C1 segment of cervical spinal cord (tissue), 14 donors: ENCODE results near the gene BABAM2.

Source experiments
- DNase-seq, 14 donors: peaks; one replicate each; lab custom pipeline; 2025; lab: John Stamatoyannopoulos, UW

BABAM2 gene

DNA sequence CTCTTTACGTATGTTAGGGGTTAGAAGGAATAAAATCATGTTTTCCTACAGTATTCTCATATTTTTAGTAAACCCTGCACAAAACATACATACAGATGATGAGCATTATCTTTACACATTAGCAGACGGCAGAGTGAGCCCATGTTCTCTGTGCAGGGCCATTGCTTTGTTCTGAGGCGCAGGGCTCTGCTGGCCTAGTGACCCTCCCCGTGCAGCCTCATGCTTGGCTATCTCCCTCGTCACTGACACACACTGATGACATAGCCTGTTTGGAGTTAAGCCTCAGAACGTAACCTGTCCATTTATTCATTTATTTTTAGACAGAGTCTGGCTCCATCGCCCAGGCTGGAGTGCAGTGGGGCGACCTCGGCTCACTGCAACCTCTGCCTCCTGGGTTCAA lies 386.3 kb downstream of the BABAM2 start:
- DNase-seq = no peak

DNA sequence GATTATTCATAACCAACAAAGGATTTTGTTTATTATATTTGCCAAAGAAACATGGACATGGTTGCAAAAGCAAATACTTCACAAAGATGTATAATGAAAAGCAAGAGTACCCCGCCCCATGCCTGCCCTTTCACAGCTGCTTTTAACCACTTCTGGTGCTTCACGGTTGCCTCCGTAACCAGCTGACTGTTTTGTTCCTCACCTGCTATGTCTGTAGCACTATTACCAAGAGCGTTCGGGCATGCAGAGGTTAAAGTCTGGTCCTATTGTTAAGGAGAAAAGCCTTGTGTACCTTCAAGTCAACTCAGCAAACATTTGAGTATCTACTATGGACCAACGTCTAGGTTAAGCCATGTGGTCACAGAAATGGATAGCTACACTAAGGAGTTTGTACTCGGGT lies 386.9 kb downstream of the BABAM2 start:
- DNase-seq = no peak

DNA sequence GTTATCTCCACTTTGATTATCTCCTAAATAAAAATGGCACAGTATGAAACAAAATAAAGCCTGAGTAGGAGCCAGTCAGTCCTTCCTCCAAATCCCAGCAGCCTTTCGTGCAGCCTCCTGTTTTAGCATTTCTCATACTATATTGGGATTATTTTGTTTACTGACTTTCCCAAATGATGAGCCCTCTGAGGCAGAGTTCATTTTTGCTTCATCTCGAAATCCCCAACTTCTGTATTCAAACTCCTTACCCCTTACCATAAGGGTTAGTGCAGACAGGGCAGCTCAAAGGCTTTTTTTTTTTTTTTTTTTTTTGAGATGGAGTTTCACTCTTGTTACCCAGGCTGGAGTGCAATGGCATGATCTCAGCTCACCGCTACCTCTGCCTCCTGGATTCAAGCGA lies 388.8 kb downstream of the BABAM2 start:
- DNase-seq = no peak

DNA sequence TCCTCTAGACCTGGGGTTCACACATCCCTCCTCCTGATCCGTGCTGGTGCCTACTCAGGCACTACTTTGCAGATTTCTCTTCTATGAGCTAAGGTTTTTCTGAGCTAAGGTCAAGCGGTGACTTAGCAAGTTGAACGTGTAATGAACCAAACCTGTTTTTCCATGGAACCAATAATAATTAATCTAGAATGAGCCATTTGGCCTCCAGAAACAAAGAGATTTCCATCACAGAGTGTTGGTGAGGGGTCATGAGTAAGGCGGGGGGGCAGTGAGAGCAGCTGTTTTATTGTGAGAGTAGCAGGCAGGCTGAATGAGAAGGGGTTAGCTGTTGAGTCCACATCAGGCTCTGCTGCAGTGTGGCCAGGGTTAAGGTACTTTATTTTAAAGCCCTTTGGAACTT lies 390.1 kb downstream of the BABAM2 start:
- no peak for DNase-seq

DNA sequence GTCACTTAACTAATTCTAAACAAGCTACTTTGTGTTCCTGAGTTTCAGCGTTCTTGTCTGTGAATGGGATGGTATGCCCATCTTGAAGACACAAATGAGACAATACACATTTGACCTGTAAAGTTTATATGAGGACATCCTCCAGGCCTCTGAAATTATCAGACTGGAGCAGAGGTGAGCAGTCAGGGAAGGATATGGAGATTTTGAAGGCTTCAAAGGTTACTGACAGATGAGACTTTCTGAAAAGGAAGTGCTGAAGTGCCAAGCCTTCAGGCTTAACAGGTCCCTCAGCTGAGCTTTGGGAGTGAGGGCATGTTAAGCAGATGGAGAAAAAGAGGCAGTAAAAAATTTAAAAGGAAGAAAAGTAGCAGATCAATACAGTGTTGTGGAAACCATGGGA lies 391.2 kb downstream of the BABAM2 start:
- no peak for DNase-seq

DNA sequence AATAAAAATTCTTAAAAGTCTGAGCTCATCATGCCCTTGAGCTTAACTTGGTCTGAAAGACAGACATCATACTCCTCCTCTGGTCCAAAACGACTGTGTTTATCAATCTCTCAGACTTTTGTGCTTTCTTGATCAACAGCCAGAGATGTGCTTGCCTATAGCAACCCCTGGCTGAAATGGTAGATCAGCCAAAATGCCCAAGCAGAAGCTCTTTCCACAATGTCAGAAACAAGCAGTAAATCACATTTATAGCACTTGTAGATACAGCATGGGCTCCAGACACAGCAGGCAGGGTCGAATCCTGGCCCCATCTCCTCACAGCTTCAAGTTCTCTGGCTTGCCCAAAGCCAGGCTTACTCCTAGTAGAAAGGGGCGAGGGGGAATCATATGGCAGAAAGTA lies 391.7 kb downstream of the BABAM2 start:
- DNase-seq = no peak

DNA sequence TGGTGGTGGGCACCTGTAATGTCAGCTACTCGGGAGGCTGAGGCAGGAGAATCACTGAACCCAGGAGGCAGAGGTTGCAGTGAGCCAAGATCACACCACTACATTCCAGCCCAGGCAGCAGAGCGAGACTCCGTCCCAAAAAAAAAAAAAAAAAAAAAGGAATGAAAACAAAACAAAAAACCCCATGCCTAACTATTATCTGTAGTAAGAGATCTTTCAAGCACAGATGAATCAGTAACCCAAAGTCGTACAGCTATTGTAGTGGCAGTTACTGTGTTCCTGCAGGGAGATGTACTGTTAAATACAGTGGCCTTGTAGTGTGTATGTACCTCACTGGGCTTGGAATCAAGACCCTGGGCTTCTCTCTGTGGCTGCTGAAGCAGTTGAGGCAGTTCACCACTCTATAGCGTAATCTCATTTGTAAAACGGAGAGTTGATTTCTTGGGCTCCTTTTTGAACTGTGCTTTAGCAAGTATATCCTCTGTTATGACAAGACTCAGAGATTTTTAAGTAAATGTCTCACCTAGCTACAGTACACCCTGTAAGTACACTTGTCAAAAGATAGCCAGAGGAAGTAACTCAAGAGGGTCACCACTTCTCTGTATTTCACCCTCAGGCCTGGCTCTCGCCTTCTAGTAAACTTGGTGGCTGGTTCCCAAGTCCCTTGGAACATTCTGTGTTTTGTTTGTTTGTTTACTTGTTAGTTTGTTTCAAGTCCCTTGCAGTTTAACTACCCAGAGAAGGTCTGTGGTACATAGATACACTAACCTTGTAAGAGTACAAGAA lies 392.5 kb downstream of the BABAM2 start:
- DNase-seq = no peak

DNA sequence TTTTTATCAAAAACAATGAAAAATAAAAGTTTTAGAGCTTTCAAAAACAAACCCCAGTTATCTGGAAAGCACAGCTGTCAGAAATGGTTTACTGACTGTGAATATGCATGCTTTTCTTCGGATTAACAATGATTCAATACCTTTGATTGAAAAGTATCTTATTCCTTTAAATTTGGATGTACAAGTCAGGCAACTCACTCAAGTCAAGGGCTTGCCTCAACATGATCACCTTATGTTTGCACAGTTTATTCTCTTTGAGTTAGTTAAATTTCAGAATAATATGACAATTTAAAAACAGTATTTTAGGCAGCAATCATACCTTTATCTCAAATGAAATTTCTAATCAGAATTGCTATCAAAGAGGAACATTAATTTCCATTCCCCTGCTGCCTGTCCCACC lies 393.3 kb downstream of the BABAM2 start:
- DNase-seq = no peak

DNA sequence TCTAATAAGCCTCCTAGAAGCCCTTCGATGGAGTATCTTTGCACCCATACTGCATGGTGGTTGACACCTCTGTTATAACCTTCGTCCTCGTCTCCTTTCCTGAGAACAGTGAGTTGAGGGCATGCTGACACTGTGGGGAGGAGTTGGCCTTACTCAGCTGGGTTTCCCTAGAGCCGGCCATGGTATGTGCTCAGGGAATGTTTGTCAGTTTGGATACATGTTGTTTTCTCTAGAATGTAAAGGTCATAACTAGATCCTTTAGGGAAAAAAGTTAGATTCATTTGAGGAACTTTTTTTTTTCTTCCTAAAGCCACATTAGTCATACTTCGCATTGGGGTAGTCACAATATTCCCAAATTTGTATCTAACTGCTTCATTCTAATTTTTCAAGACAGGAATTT lies 396.1 kb downstream of the BABAM2 start:
- DNase-seq = no peak

DNA sequence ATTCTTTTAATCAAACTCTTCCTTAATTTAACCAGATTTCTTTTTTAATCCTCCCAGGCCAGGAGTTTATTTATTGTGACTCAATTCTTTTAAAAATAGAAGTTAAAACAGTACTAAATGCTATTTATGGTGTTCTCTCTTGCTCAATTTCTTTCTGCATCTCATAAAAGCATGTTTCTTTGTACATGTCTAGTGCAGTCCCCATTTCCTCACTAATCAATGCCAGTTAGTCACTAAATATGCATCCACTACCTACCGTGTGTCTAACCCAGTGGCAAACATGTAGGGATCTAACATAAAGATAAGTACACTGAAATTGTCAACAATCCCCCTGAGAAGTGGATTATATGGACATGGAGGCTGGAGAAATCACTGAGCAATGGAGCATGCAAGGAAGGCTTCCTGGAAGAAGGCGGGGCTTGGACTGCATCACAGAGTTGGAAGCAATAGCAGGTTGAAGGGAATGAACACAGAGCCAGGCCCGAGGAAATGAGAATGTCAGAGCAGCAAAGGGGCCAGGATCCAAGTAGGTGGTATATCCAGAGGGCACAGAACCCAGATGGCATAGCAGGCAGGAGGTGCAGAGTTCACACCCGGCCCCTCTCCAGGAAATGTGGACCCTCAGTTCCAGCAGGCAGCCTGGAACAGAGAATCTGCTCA lies 396.9 kb downstream of the BABAM2 start:
- peak in 1 of 14 donors; percentile 20 for DNase-seq

DNA sequence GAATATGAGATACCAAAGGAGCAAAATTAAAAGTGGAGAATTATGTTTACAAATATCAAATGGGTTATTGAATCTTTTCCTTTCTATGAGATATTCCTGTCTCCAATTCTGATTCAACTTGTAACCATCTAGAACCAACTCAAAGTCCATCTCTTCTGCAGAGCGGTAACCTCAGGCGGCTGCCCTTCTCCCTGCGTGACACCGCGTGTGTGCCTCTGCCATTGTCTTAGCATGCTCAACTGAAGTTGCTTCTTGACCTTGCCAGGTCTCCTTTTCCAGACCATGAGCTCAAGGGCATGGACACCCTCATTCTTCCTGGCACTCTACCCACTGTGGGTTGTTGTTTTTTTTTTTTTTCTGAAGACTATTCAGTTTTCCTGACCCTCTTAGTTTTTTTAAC lies 398.1 kb downstream of the BABAM2 start:
- no peak for DNase-seq

DNA sequence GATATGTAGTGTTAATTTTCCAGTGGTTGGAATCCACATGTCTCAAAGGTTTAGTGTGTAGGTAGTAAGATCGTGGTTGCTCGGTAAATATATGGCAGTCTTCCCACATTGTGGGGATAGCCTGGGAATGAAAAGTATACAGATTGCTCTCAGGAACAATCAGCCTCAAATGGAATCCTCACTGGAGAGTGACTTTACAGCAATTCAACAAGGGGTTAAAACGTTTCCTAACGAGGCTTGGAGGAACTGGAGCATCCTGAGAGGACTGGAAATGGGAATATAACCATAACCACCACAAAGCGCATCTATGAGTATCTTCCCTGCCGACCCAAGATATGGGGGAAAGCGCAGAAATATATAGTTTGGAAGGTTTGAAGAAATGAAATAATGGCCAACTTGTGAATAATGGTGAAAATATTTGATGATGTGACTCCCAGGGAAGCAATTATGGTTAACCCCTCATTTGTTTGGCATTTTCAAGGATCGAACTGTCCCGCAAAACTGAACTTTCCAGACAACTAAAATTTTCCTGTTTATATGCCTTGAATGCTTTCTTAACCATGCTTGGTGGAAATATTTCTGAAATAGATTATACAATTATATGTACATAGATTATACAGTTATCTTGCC lies 401.4 kb downstream of the BABAM2 start:
- no peak for DNase-seq

DNA sequence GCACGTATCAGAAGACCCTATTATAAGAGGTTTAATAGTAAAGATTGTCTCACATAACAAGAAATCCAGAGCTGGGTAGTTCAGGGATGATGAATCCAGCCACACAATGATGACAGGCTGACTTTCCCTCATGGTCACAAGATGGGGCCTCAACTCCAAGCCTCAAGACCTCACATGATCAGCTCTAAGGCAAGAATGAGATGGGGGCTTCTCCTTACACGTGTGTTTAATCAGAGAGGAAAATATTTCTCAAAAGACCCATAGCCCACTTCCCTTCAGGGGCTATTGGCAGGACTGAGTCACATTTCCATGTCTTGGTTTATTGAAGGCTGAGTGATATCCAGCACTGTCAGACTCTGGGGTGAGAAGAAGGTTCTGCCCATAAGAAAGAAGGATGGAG lies 402.0 kb downstream of the BABAM2 start:
- no peak for DNase-seq

DNA sequence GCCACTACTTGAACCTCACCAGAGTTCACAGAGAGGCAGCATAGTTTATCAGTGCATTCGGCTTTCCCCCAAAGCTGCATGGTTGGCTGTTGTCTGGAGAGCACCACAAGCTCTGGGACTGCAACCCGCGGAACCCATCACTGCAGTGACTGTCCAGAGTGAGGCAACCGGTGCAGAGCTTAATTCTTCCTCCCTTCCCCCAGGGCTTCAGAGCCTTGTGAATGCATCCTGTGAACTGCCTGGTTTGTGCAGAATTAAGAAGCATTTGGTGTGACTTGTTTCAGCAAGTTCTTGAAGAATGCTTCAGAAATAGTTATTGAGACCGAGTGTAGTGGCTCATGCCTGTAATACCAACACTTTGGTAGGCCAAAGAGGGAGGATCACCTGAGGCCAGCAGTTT lies 402.9 kb downstream of the BABAM2 start:
- DNase-seq = no peak

DNA sequence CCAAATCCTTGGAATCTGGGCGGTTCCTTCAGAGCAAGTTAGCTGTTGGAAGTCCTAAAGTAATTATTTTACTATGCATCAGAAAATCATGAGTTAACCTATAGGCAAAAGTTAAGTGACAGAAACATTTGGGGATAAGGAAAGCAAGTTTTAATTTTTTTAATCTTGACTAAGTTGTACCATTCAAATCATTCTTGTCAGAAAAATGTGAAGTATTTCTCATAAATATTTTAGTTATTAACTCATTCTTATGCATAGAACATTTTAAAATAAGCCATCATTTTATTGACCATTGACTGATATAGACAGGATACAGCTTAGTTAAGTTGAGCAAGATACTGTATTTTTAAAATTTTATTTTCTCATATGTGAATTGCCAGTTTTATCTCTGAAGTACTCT lies 403.9 kb downstream of the BABAM2 start:
- no peak for DNase-seq

DNA sequence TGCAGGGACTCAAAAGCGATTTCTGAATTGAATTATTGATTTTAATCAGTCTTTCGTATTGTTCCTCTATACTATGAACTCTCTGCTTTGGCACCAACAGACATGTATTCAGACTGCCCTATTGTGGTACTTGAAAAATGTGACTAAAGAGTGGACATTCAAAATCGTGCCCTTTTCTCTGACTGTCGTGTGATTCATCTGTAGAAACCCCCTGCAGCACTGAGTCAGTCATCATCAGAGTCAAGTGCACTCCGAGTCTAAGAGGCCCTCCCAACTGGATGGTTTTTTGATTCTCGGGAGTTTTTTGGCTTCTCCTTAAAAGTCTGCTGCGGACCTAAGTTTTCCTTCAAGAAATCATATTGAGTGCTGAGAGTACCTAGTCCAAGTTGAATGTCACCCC lies 405.7 kb downstream of the BABAM2 start:
- DNase-seq = no peak

DNA sequence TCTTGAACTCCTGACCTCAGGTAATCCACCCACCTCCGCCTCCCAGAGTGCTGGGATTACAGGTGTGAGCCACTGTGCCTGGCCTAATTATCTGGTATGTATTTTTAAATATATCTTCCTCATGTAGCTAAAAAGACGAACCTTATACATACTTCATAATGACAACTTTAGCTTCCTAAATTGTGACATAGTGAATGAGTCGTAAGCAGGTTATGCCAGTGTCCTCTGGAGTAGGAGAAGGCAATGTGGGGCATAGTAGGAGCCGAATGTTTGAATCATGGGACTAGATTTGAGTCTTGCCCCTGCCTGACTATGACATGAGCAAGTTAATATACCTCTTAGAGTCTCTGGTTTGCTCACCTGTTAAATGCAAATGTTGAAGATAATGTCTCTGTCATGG lies 406.4 kb downstream of the BABAM2 start:
- no peak for DNase-seq

DNA sequence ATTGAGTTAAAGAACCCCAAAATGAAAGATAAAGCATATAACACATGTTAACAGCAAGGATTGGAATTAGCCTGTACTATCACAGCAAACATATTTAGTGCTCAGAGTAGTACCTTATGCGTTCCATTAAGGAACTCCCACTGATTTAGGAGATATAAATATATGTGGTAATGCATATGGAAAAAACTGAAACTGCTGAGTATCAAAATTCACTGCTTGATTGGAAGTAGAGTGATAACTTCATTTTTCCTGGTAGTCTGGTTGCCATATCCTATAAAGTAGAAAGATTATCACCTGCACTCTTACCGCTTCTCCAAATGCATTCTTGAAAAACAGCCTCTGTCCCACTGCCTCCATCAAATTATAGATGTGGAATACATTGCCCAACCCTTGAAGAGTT lies 407.0 kb downstream of the BABAM2 start:
- no peak for DNase-seq

DNA sequence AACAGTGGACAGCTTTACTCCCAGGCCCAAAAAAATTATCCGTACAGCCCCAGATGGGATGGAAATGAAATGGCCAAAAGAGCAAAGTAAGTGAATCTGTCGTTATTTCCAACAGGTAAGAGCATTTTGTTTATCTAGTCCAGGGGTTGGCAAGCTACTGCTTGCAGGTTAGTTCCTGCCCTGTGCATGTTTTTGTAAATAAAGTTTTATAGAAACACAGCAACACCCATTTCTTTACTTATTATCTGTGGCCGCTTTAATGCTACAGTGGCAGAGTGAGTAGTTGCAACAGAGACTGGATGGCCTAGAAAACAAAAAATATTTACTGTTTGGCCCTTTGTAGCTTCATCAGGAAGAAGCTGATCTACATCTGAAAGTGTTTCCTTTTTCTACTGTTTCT lies 407.9 kb downstream of the BABAM2 start:
- no peak for DNase-seq

DNA sequence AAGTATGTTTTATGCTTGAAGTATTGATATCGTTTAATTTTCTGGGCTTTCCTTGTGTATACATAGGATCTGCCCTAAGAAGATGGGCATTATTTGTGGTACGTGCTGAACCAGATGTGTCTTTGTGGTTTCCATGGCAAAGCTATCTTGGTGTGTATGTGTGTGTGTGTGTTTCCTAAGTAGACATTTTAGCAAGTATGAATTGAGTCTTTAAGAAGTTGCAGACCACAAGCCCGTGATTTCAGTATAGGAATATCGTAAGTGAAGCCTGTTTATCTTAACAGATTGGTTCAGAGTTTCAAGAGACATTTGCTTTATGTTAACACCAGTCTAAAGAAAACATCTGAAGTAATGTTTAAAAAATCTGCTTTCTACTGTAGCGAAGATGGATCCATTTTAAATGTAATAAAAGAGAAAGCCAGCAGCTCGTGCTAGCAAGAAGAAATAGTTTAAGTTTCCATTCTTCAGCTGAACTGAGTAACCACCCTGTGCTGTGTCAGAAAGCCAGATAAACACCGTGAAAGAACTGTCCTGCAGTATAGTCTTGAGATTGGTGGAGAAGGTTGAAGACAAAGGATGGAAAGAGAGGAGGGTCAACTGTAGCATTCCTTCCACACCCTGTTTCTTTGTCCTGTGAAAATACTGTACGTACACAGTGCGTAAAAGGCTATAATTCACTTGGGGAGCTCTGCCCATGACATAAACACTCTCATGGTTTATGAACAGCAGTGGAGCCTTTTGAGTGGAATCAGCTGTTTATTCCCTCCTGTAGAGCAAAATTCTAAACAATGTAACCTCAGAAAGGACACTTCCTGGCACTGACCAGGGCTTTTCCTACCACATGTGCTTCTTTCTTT lies 410.2 kb downstream of the BABAM2 start:
- DNase-seq = no peak

DNA sequence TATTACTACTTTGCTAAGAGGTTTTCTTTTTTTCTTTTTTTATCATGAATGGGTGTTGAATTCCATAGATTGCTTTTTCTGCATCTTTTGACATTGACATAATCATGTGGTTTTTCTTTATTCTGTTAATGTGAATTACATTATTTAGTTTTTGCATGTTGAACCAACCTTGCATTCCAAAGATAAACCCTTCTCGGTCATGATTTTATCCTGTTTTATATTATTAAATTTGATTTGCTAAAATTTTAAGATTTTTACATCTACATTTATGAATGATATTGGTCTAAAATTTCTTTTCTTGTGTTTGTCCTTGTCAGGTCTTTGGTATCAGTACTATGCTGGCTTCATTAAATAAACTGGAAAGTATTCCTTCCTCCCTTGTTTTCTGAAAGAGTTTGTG lies 414.7 kb downstream of the BABAM2 start:
- DNase-seq = no peak

DNA sequence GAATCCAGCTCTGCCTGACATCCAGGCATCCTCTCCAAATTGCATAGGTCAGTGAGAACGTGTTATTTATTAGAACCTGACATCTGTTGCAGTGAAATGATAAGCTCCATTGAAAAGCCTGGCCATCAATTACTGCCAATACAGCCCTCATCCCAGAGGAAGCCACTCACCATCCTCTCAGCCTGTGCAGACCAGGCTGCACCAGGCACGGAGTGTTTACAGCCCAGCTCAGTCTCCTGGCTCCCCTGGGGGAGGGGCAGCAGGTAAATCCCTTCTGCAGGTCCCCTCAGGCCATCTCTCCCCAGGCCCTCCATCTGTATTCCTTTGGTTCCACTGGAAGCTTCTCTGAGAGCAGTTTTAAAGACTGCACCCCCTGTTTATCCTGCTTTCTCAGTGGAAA lies 419.6 kb downstream of the BABAM2 start:
- DNase-seq = peak in 5 of 14 donors; percentile 5 to 40 (median 30)
